Measurements from ENCODE around the gene ARL14. TPM values are rescaled to one million over a fixed set of nuclear protein-coding genes. Genes with fewer than 3 reads are reported as not detected.

Gene ARL14
- total and polyA plus RNA-seq, 5 donors: 0.07 TPM; not detected in 4

DNA sequence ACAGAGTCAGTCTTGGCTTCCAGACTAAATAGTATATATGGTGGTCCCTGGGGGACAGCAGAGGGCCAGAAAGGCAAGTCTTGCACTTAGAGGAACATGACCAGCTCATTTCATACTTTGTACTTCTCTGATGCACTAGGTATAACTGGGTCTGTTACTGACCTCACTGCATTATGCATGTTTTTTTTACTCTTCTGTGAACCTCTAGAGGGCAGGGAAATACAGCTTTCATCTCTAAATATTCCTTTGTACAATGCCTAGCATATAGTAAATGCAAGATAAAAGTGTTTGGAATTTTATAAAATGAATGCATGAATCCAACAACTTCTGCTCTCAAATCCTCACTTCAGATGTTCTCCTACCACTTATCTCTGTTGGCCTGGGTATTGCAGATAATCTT is 23.4 kb upstream of the ARL14 start:
- DNase-seq: no peak
- intact Hi-C loops (cut with DNase I): no loop called here

DNA sequence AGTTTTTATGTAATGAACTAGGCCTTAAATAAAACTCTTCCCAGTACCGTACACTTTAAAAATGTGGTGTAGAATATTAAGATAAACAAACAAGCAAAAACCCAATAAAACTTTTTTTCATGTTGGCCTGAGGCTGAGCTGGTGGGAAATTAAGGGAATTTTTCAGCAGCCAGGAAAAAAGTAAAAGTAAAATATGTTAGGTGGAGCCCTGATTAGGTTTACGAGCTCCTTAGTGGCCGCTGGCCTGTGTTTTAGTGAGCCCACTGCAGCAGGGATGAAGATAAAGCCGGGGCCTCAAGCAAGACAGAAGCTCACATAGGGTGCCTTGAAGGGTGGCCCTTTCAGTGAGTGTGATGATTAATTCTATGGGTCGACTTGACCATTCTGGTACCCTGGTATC is 16.1 kb upstream of the ARL14 start:
- Histone ChIP-seq H3K4me1 (ENCODE audit: control insufficient read depth, insufficient read depth, low read length) (no peaks in the 10 kb centered on the region), H3K4me3 (ENCODE audit: low read length) (no peak overlapping the region), H3K9me3 (ENCODE audit: control insufficient read depth, low read length) (no peaks in the 10 kb centered on the region), H3K27ac (ENCODE audit: low read length) (no peak overlapping the region), H3K27me3 (ENCODE audit: control insufficient read depth, insufficient read depth) (no peaks in the 10 kb centered on the region)
- DNase-seq (no peak), ATAC-seq (no peak)
- intact Hi-C loops (cut with DNase I): no loop called here
- WGBS: 65% methylated on average over 5 of the region's 5 CpGs

More for the DNA sequence above, 23.4 kb upstream of the ARL14 start:
- no peak for ATAC-seq
- H3K9me3 ChIP-seq (ENCODE audit: control insufficient read depth, low read length): no peaks in the 10 kb centered on the region
- H3K4me3 ChIP-seq (ENCODE audit: low read length): no peak overlapping the region
- no peak overlapping the region for H3K27ac ChIP-seq (ENCODE audit: low read length)
- H3K4me1 ChIP-seq (ENCODE audit: control insufficient read depth, insufficient read depth, low read length): no peaks in the 10 kb centered on the region
- no peaks in the 10 kb centered on the region for H3K27me3 ChIP-seq (ENCODE audit: control insufficient read depth, insufficient read depth)

DNA sequence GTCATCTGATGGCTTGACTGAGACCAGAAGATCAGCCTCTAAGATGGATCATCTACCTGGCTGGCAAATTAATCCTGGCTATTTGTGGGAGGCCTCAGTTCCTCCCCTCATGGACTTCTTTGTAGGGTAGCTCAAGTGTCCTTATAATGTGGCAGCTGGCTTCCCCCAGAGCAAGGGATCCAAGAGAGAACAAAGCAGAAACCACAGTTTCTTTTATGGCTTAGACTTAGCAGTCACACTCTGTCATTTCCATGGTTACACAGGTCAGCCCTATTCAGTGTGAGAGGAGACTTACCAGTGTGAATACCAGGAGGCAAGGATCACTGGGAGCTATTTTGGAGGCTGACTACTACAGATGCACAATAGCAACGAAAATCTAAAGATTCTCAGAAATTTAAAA is 15.3 kb upstream of the ARL14 start:
- DNase-seq (no peak), ATAC-seq (no peak)
- no peak overlapping the region for H3K27ac ChIP-seq (ENCODE audit: low read length)
- no peak overlapping the region for H3K4me3 ChIP-seq (ENCODE audit: low read length)
- WGBS: 50% methylated on average over 1 of the region's 1 CpG
- no peaks in the 10 kb centered on the region for H3K27me3 ChIP-seq (ENCODE audit: control insufficient read depth, insufficient read depth)
- no peaks in the 10 kb centered on the region for H3K9me3 ChIP-seq (ENCODE audit: control insufficient read depth, low read length)
- intact Hi-C loops (cut with DNase I): no loop called here
- H3K4me1 ChIP-seq (ENCODE audit: control insufficient read depth, insufficient read depth, low read length): no peaks in the 10 kb centered on the region

DNA sequence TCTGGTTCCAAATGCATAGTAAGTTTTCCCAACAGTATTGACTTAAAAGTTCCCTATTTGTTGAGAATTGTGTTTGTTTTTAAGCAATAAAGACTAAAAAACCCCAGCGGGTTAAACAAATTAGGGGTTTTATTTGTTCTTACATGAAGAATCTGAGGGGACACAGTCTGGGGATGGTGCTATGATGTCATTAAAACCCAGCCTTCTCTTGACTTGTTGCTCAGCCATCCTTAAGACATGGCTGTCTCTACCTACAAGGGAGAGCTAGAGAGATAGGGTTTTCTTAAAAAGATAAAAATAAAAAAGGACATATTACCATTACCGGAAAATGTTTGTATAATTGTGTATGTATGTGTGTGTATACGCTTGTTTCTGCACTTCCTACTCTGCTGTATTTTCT is 11.7 kb upstream of the ARL14 start:
- WGBS: 94% methylated on average over 3 of the region's 3 CpGs
- no peak for DNase-seq
- Histone ChIP-seq H3K9me3 (ENCODE audit: control insufficient read depth, low read length) (no peaks in the 10 kb centered on the region), H3K27me3 (ENCODE audit: control insufficient read depth, insufficient read depth) (no peaks in the 10 kb centered on the region), H3K4me1 (ENCODE audit: control insufficient read depth, insufficient read depth, low read length) (no peaks in the 10 kb centered on the region), H3K4me3 (ENCODE audit: low read length) (no peak overlapping the region), H3K27ac (ENCODE audit: low read length) (no peak overlapping the region)
- no peak for ATAC-seq
- intact Hi-C loops (cut with DNase I): no loop called here

DNA sequence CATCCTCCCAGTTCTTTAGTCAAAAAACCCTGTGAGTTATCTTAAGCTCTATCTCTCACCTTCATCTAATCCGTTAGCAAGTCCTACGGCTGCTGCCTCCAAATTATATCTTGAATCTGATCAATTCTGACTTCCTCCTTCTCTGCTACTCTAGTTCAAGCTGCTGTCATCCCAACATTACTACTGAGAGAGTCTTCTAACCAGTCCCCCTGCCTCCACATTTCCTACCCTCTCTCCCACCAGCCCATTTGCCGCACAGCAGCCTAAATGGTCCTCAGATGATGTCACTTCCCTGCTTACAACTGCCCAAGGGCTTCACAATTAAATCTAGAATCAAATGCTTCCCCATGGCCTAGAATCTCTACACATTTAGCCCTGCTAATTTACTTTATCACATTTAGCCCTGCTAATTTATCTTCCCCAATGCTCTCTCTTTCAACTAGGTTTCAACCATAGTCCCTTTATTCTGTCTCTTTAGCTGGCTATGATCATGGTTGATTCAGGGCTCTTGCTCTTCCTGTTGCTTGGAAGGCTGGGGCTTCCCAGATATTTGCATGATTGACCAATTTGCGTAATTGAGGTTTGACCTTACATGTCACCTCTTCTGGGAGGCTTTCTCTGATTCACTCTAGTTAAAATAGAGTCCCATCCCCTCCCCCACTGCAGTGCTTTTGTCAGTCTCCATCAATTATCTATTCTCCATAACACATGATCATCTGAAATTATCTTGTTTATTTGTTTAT is 11.0 kb upstream of the ARL14 start:
- H3K4me3 ChIP-seq (ENCODE audit: low read length): no peak overlapping the region
- 54% methylated on average over 4 of the region's 4 CpGs for WGBS
- no peaks in the 10 kb centered on the region for H3K4me1 ChIP-seq (ENCODE audit: control insufficient read depth, insufficient read depth, low read length)
- ATAC-seq (no peak), DNase-seq (no peak)
- intact Hi-C loops (cut with DNase I): no loop called here
- H3K27ac ChIP-seq (ENCODE audit: low read length): no peak overlapping the region
- H3K9me3 ChIP-seq (ENCODE audit: control insufficient read depth, low read length): no peaks in the 10 kb centered on the region
- H3K27me3 ChIP-seq (ENCODE audit: control insufficient read depth, insufficient read depth): no peaks in the 10 kb centered on the region

DNA sequence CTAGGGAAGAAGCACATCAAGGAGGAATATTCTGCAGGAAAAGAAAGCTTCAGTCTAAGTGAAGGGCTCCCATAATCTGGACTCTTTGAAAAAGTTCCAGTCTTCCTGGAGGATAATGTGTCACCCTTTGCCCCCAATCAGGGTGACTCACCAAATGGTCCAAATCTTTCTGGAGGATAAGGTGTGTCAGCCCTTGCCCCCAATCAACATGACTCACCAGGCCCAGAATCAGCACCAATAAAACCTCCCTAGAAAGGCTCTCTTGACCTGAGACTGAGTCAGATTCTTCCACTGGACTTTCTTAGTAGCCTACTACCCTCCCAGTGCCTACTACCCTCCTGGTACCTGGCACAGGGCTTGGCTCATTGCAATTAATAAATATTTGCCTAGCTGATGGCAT is 9.5 kb upstream of the ARL14 start:
- ATAC-seq: no peak
- H3K9me3 ChIP-seq (ENCODE audit: control insufficient read depth, low read length): no peaks in the 10 kb centered on the region
- no peak for DNase-seq
- H3K4me1 ChIP-seq (ENCODE audit: control insufficient read depth, insufficient read depth, low read length): no peaks in the 10 kb centered on the region
- intact Hi-C loops (cut with DNase I): no loop called here
- no peak overlapping the region for H3K4me3 ChIP-seq (ENCODE audit: low read length)
- H3K27ac ChIP-seq (ENCODE audit: low read length): no peak overlapping the region
- no peaks in the 10 kb centered on the region for H3K27me3 ChIP-seq (ENCODE audit: control insufficient read depth, insufficient read depth)

DNA sequence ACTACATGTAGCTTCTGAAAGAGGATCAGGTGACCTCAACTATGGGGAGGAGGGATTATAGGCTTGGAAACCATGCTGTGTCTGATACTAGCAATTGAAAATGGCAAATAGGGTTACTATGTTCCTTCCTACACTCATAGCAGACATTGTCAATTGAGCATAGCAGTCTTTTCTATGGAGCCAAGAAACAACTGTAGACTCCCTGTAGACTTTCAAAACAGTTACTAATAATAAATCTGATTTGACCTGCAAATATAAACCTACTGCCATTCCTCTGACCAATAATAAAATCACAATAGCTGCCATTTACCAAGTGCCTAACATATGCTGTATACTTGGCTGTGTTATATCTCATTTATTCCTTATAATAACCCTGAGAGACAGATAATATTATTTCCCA is 8.5 kb upstream of the ARL14 start:
- Histone ChIP-seq H3K27me3 (ENCODE audit: control insufficient read depth, insufficient read depth) (no peaks in the 10 kb centered on the region), H3K4me3 (ENCODE audit: low read length) (no peak overlapping the region), H3K27ac (ENCODE audit: low read length) (no peak overlapping the region), H3K4me1 (ENCODE audit: control insufficient read depth, insufficient read depth, low read length) (no peaks in the 10 kb centered on the region), H3K9me3 (ENCODE audit: control insufficient read depth, low read length) (no peaks in the 10 kb centered on the region)
- ATAC-seq: no peak
- no peak for DNase-seq
- intact Hi-C loops (cut with DNase I): no loop called here

DNA sequence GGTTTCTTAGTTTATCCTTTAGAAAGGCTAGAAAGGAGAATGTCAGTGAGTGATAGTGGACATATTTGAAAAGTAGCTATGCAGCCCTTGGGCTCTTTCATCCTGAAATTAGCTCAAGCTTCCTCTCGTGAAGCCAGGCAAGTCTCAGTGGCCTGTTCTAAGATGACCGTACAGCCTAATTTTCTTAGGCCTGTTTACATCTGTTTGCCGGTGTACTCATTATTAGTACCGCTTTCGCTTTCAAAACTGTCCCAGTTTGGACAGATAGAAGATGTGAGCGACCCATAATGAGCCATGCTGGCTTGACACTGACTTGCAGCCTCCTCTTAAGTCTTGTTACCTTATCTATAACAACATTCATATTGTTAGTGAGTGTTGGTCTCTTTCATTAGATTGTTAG is 5.7 kb upstream of the ARL14 start:
- no peak for ATAC-seq
- intact Hi-C loops (cut with DNase I): no loop called here
- Histone ChIP-seq H3K4me3 (ENCODE audit: low read length) (no peak overlapping the region), H3K4me1 (ENCODE audit: control insufficient read depth, insufficient read depth, low read length) (no peaks in the 10 kb centered on the region), H3K9me3 (ENCODE audit: control insufficient read depth, low read length) (no peaks in the 10 kb centered on the region), H3K27me3 (ENCODE audit: control insufficient read depth, insufficient read depth) (no peaks in the 10 kb centered on the region), H3K27ac (ENCODE audit: low read length) (no peak overlapping the region)
- WGBS: 78% methylated on average over 6 of the region's 6 CpGs
- DNase-seq: no peak

DNA sequence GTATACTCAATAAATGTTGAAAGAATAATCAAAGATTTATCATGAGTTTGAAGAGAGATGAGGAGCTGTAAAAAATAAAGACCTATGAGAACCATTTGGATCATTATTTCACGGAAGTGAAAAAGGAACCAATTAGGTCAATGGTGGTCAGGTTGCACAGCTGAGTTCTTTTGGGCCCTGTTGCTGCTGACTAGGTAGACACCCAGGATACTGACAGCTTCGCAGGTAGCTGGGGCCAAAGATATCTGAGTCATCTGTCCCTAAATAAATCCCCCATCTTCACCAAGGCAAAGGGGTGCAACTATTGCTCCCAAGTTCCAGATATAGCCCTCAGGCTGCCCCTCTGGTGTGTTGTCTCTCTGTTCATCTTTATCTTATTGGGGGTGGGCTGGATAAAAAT is 5.0 kb upstream of the ARL14 start:
- no peak overlapping the region for H3K4me3 ChIP-seq (ENCODE audit: low read length)
- intact Hi-C loops (cut with DNase I): no loop called here
- no peaks in the 10 kb centered on the region for H3K9me3 ChIP-seq (ENCODE audit: control insufficient read depth, low read length)
- 88% methylated on average over 2 of the region's 2 CpGs for WGBS
- no peaks in the 10 kb centered on the region for H3K27me3 ChIP-seq (ENCODE audit: control insufficient read depth, insufficient read depth)
- DNase-seq (no peak), ATAC-seq (no peak)
- H3K4me1 ChIP-seq (ENCODE audit: control insufficient read depth, insufficient read depth, low read length): no peaks in the 10 kb centered on the region
- H3K27ac ChIP-seq (ENCODE audit: low read length): no peak overlapping the region

DNA sequence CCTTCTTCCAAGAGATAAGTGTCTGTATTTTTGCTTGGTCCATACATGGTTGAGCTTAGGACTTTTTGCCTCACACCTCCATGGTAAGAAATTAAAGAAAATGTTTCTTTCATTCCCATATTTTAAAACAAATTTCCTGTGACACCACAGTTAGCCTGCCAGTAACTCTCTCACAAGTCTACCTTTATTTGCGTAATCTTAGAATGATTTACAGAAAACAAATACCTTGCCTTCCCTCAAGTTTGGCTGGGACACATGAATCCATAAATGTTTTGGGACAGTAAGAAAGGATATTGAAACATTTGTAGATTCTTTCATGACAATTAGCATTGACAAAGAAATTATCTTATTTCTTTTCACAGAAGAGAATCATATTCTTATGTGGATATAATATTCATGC is 3.8 kb upstream of the ARL14 start:
- no peaks in the 10 kb centered on the region for H3K27me3 ChIP-seq (ENCODE audit: control insufficient read depth, insufficient read depth)
- no peak for DNase-seq
- H3K9me3 ChIP-seq (ENCODE audit: control insufficient read depth, low read length): no peaks in the 10 kb centered on the region
- no peaks in the 10 kb centered on the region for H3K4me1 ChIP-seq (ENCODE audit: control insufficient read depth, insufficient read depth, low read length)
- WGBS: 100% methylated on average over 1 of the region's 1 CpG
- no peak for ATAC-seq
- intact Hi-C loops (cut with DNase I): no loop called here
- no peak overlapping the region for H3K27ac ChIP-seq (ENCODE audit: low read length)
- no peak overlapping the region for H3K4me3 ChIP-seq (ENCODE audit: low read length)

DNA sequence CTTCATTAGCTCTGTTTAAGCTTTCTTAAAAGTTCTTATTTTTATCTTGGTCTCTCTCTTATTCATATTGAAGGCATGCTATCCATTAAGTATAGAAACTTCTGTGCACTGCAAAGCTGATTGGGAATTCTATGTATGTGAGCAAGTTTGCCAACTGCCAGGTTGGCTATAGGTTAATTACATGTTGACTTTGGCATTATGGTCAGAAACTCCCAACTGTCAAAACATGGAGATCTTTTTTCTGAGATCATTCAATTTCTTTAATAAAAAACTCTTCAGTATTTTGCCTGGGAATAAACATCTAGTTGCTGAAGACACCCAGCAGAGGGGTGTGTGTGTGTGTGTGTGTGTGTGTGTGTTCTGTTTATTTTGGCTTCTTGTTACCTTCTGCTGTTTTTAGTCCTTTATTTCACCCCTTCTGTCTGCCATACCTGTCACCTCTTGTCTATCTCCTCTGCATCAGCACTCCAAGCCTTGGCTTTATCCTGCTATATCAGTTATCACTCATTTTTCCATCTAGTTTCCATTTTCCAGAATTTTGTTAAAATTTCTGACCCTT is 1.3 kb upstream of the ARL14 start:
- ATAC-seq (no peak), DNase-seq (no peak)
- no peak overlapping the region for H3K4me3 ChIP-seq (ENCODE audit: low read length)
- no peak overlapping the region for H3K27ac ChIP-seq (ENCODE audit: low read length)
- H3K9me3 ChIP-seq (ENCODE audit: control insufficient read depth, low read length): no peaks in the 10 kb centered on the region
- intact Hi-C loops (cut with DNase I): no loop called here
- H3K4me1 ChIP-seq (ENCODE audit: control insufficient read depth, insufficient read depth, low read length): no peaks in the 10 kb centered on the region
- H3K27me3 ChIP-seq (ENCODE audit: control insufficient read depth, insufficient read depth): no peaks in the 10 kb centered on the region

DNA sequence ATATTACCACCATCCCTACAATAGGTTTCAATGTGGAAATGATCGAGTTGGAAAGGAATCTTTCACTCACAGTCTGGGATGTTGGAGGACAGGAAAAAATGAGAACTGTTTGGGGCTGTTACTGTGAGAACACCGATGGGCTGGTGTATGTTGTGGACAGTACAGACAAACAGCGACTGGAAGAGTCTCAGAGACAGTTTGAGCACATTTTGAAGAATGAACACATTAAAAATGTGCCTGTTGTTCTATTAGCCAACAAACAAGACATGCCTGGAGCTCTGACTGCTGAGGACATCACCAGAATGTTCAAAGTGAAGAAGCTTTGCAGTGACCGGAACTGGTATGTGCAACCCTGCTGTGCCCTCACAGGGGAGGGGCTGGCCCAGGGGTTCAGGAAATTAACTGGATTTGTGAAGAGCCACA is 510 bp downstream of the ARL14 start:
- intact Hi-C loops (cut with DNase I): no loop called here
- no peaks in the 10 kb centered on the region for H3K9me3 ChIP-seq (ENCODE audit: control insufficient read depth, low read length)
- H3K4me3 ChIP-seq (ENCODE audit: low read length): no peak overlapping the region
- ATAC-seq (no peak), DNase-seq (no peak)
- no peaks in the 10 kb centered on the region for H3K27me3 ChIP-seq (ENCODE audit: control insufficient read depth, insufficient read depth)
- H3K4me1 ChIP-seq (ENCODE audit: control insufficient read depth, insufficient read depth, low read length): no peaks in the 10 kb centered on the region
- no peak overlapping the region for H3K27ac ChIP-seq (ENCODE audit: low read length)
- WGBS: 73% methylated on average over 4 of the region's 4 CpGs

Data from right cardiac atrium (tissue), 5 donors.